ENCODE measurements around the gene CD93.

CD93 gene

GRCh38 chr20:23122321-23122720 is 36.2 kb upstream of the CD93 start:
- intact Hi-C loops (cut with DNase I) = no loop called here
- DNase-seq = no peak

- intact Hi-C loops (cut with DNase I) = no loop called here
Measured at GRCh38 chr20:23121751-23122320, 35.7 kb upstream of the CD93 start.

GRCh38 chr20:23120936-23121750 is 35.0 kb upstream of the CD93 start:
- intact Hi-C loops (cut with DNase I) = no loop called here
- DNase-seq = no peak

More at GRCh38 chr20:23121751-23122320, 35.7 kb upstream of the CD93 start:
- no peak for DNase-seq

GRCh38 chr20:23120261-23120660 is 34.1 kb upstream of the CD93 start:
- no peak for DNase-seq
- intact Hi-C loops (cut with DNase I) = no loop called here

- intact Hi-C loops (cut with DNase I) = no loop called here
- no peak for DNase-seq
Measured at GRCh38 chr20:23119456-23120216, 33.5 kb upstream of the CD93 start.

- intact Hi-C loops (cut with DNase I) = no loop called here
- DNase-seq = no peak
Measured at GRCh38 chr20:23118766-23119165, 32.6 kb upstream of the CD93 start.

GRCh38 chr20:23118144-23118543 is 32.0 kb upstream of the CD93 start:
- DNase-seq = no peak
- intact Hi-C loops (cut with DNase I) = no loop called here

- intact Hi-C loops (cut with DNase I) = no loop called here
- no peak for DNase-seq
Measured at GRCh38 chr20:23117738-23118137, 31.6 kb upstream of the CD93 start.

GRCh38 chr20:23116311-23117089 is 30.4 kb upstream of the CD93 start:
- intact Hi-C loops (cut with DNase I) = no loop called here
- DNase-seq = no peak

GRCh38 chr20:23115822-23116221 is 29.7 kb upstream of the CD93 start:
- intact Hi-C loops (cut with DNase I) = no loop called here
- no peak for DNase-seq

- no peak for DNase-seq
Measured at GRCh38 chr20:23114448-23115082, 28.4 kb upstream of the CD93 start.

GRCh38 chr20:23114018-23114417 is 27.9 kb upstream of the CD93 start:
- peak in 20 of 42 donors; percentile 15 to 64 (median 31) for DNase-seq
- intact Hi-C loops (cut with DNase I) = no loop called here

More at GRCh38 chr20:23114448-23115082, 28.4 kb upstream of the CD93 start:
- intact Hi-C loops (cut with DNase I) = no loop called here

- no peak for DNase-seq
- intact Hi-C loops (cut with DNase I) = no loop called here
Measured at GRCh38 chr20:23112595-23112994, 26.5 kb upstream of the CD93 start.

GRCh38 chr20:23111944-23112342 is 25.8 kb upstream of the CD93 start:
- DNase-seq = no peak
- intact Hi-C loops (cut with DNase I) = no loop called here

- no peak for DNase-seq
- intact Hi-C loops (cut with DNase I) = no loop called here
Measured at GRCh38 chr20:23111307-23111943, 25.3 kb upstream of the CD93 start.

GRCh38 chr20:23108871-23109270 is 22.7 kb upstream of the CD93 start:
- intact Hi-C loops (cut with DNase I) = no loop called here
- no peak for DNase-seq

- DNase-seq = no peak
- intact Hi-C loops (cut with DNase I) = no loop called here
Measured at GRCh38 chr20:23107466-23107865, 21.3 kb upstream of the CD93 start.

- no peak for DNase-seq
- intact Hi-C loops (cut with DNase I) = no loop called here
Measured at GRCh38 chr20:23106271-23106851, 20.2 kb upstream of the CD93 start.

Data from head of caudate nucleus (tissue), 42 donors.